A549 (cell line): Measurements from ENCODE around the gene RPL13. TPM values are rescaled to one million over a fixed set of nuclear protein-coding genes. Genes with fewer than 3 reads are reported as not detected.

Experiments used
- ATAC-seq, 2 experiments: fragments of 200-7000 bp in 1 of 2; fragments of >200 bp in 1 of 2; cut with Nextera tagmentation in 1 of 2; cut with Tn5 transposase in 1 of 2; 3 replicates each; pipeline versions ENCODE4 v1.8.0 to v1.9.1; 2018 to 2020; ENCODE audit warnings: mild to moderate bottlenecking in 1 of 2, moderate library complexity in 1 of 2
- CTCF ChIA-PET: fragments of 300-600 bp; sonication (Branson Sonifier 250); formaldehyde crosslinking; extraction: SDS; loops from one replicate; lab custom pipeline; 2021; ENCODE audit warnings: antibody characterized with exemption, inconsistent platforms; lab: Yijun Ruan, JAX
- POLR2A ChIA-PET: fragments of 350-600 bp; formaldehyde crosslinking; extraction: SDS; loops from one replicate; lab custom pipeline; 2021; ENCODE audit warnings: antibody characterized with exemption, inconsistent platforms; lab: Yijun Ruan, JAX
- DNase-seq, 2 experiments: peaks; one replicate each; pipeline versions ENCODE4 v3.0.0 to v3.0.0-alpha.2; 2011 to 2016; ENCODE audit warnings: low read depth in 1 of 2, low spot score in 1 of 2
- FAIRE-seq: peaks from 2 replicates; lab custom pipeline; 2011; peaks lifted over from hg19 to GRCh38; lab: Jason Lieb, UNC
- H3K27ac ChIP-seq, 2 experiments: fragments of >200 bp; sonication (Bioruptor Twin); formaldehyde crosslinking; 3 replicates each; pipeline ENCODE4 v1.5.1; 2016 to 2017
- H3K4me1 ChIP-seq: fragments of >200 bp; sonication (Bioruptor Twin); formaldehyde crosslinking; 3 replicates; pipeline ENCODE4 v1.6.1; 2016
- H3K4me2 ChIP-seq: fragments of >200 bp; sonication (Bioruptor Twin); formaldehyde crosslinking; 3 replicates; pipeline ENCODE4 v1.6.1; 2016
- H3K4me3 ChIP-seq: fragments of >200 bp; sonication (Bioruptor Twin); formaldehyde crosslinking; 3 replicates; pipeline ENCODE4 v1.5.1; 2016
- H3K9me3 ChIP-seq: fragments of >200 bp; sonication (Bioruptor Twin); formaldehyde crosslinking; 3 replicates; pipeline ENCODE4 v1.6.1; 2016
- BHLHE40 ChIP-seq: IDR thresholded peaks from 2 replicates; pipeline ENCODE4 v1.6.1; 2012; ENCODE audit warnings: low read depth, low read length, inconsistent platforms
- CEBPB ChIP-seq, 2 experiments: fragments of >200 bp in 1 of 2; sonication (Bioruptor Twin) in 1 of 2; formaldehyde crosslinking in 1 of 2; IDR thresholded peaks; 2 replicates each; pipeline ENCODE4 v1.6.1; 2012 to 2016
- EHF ChIP-seq: fragments of 250-450 bp; sonication (Bioruptor Pico); IDR thresholded peaks from 2 replicates; pipeline ENCODE4 v1.5.0; 2020; ENCODE audit warnings: mild to moderate bottlenecking
- EHMT2 ChIP-seq: fragments of 200-600 bp; sonication (generic); IDR thresholded peaks from 2 replicates; pipeline ENCODE4 v1.6.1; 2016; ENCODE audit warnings: antibody characterized with exemption, low read depth, mild to moderate bottlenecking, moderate library complexity
- EP300 ChIP-seq, 2 experiments: fragments of >200 bp; sonication (Bioruptor Twin); formaldehyde crosslinking; IDR thresholded peaks; 2 replicates in 1 of 2; 3 replicates in 1 of 2; pipeline ENCODE4 v1.6.1; 2016 to 2017
- FOSL2 ChIP-seq, 2 experiments: fragments of 450-650 bp in 1 of 2; fragments of >200 bp in 1 of 2; sonication (Bioruptor Twin) in 1 of 2; formaldehyde crosslinking; IDR thresholded peaks; 2 replicates each; pipeline versions ENCODE4 v1.5.0 to v1.6.1; 2016 to 2020; ENCODE audit warnings: mild to moderate bottlenecking in 1 of 2, moderate library complexity in 1 of 2
- HOXA7 ChIP-seq: fragments of 250-450 bp; sonication (Bioruptor Pico); IDR thresholded peaks from 2 replicates; pipeline ENCODE4 v1.5.0; 2020; ENCODE audit warnings: mild to moderate bottlenecking, moderate library complexity
- HOXB13 ChIP-seq: fragments of 250-450 bp; sonication (Bioruptor Pico); IDR thresholded peaks from 2 replicates; pipeline ENCODE4 v1.5.0; 2020; ENCODE audit warnings: low read depth, mild to moderate bottlenecking, moderate library complexity
- KDM1A ChIP-seq: fragments of 200-600 bp; sonication (generic); IDR thresholded peaks from 2 replicates; pipeline ENCODE4 v1.6.1; 2016; ENCODE audit warnings: low read depth, mild to moderate bottlenecking
- NFE2L2 ChIP-seq: fragments of 150-350 bp; conservative IDR thresholded peaks from 2 replicates; pipeline ENCODE4 v1.6.1; 2014; ENCODE audit warnings: low read length
- NPAS2 ChIP-seq: fragments of 250-450 bp; sonication (Bioruptor Pico); IDR thresholded peaks from 2 replicates; pipeline ENCODE4 v1.8.0; 2022; ENCODE audit warnings: mild to moderate bottlenecking, moderate library complexity, borderline replicate concordance
- RNF2 ChIP-seq: fragments of 200-600 bp; sonication (generic); IDR thresholded peaks from 2 replicates; pipeline ENCODE4 v1.6.1; 2016; ENCODE audit warnings: low read depth, mild to moderate bottlenecking, antibody characterized with exemption, moderate library complexity, borderline replicate concordance
- TFCP2L1 ChIP-seq: fragments of 250-450 bp; sonication (Bioruptor Pico); IDR thresholded peaks from 2 replicates; pipeline ENCODE4 v1.5.0; 2021; ENCODE audit warnings: mild to moderate bottlenecking
- ZC3H11A ChIP-seq: fragments of 450-650 bp; IDR thresholded peaks from 2 replicates; pipeline ENCODE4 v1.6.1; 2014; ENCODE audit warnings: antibody characterized with exemption, mild to moderate bottlenecking
- ZFP36 ChIP-seq: fragments of 450-650 bp; IDR thresholded peaks from 2 replicates; pipeline ENCODE4 v1.6.1; 2014; ENCODE audit warnings: borderline replicate concordance; ENCODE audit not compliant: partially characterized antibody
- ZNF302 ChIP-seq: fragments of 250-450 bp; sonication (Bioruptor Pico); IDR thresholded peaks from 2 replicates; pipeline ENCODE4 v1.9.0; 2021; ENCODE audit warnings: inconsistent platforms, mild to moderate bottlenecking, moderate library complexity
- WGBS: methylation state at CpG from one replicate; pipeline ENCODE4 v1.1.6; 2017; ENCODE audit errors: missing lambda C conversion rate; 5-methylcytosine and 5-hydroxymethylcytosine counted together
- polyA plus RNA-seq, 4 experiments: library from polyadenylated mRNA; depleted of rRNA in 3 of 4; stranded (reverse); fragments of >200 nt; fragmentation: RNase III in 1 of 4; extraction: RNeasy Plus Mini Kit Qiagen cat#74134 plus additional on column Dnase treatment in 1 of 4; gene quantifications; 2 replicates in 3 of 4; 3 replicates in 1 of 4; pipeline ENCODE4 v1.2.3, GENCODE V29; 2011 to 2017
- TF ChIP-seq, protein P1 (sequence below): fragments of 250-450 bp; sonication (Bioruptor Pico); IDR thresholded peaks from 2 replicates; pipeline ENCODE4 v1.5.0; 2020; ENCODE audit warnings: low read depth, mild to moderate bottlenecking, moderate library complexity
- TF ChIP-seq, protein P2 (sequence below): IDR thresholded peaks from 2 replicates; pipeline ENCODE4 v1.6.1; 2012; ENCODE audit warnings: low read depth, borderline replicate concordance
- TF ChIP-seq, protein P3 (sequence below): fragments of 200-600 bp; sonication (generic); IDR thresholded peaks from 2 replicates; pipeline ENCODE4 v1.6.1; 2016; ENCODE audit warnings: antibody characterized with exemption, mild to moderate bottlenecking, moderate library complexity

The RPL13 gene
- polyA plus RNA-seq, 2 of the 4 experiments (the other 2 are of a cell fraction): 2,911 to 3,044 TPM

DNA sequence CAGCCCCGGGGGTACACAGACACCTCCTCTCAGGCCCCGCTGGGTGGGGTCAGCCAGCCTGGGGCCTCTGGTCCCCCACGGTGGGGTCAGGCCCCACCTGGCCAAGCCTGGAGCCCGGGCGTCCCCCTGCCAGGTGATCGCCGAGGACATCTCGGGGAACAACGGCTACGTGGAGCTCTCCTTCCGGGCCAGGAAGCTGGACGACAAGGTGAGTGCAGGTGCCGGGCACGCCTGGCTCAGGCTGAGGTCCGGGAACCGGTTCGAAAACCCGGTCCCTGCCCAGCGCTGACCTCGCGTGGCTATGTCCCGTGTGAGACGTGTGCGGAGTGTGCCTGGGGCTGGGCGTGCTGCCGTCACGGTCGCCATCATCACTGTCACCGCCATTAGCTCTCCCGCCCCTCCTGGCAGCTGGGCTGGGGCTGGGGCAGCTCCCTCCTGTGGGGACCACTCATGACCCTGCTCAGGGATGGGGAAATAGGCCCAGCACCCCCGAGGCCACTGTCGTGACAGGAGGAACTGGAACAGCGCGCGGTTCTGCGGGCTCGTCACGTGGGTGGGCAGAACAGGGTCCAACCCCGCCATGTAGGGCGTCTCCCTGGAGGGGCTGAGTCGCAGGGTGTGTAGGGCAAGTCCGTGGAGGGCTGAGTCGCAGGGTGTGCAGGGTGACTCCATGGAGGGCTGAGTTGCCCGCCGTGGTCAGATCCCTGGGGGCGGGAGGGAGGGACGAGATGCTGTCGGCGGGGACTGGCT lies 23.6 kb downstream of the RPL13 start (continued):
- TF ChIP-seq, protein P1, sequence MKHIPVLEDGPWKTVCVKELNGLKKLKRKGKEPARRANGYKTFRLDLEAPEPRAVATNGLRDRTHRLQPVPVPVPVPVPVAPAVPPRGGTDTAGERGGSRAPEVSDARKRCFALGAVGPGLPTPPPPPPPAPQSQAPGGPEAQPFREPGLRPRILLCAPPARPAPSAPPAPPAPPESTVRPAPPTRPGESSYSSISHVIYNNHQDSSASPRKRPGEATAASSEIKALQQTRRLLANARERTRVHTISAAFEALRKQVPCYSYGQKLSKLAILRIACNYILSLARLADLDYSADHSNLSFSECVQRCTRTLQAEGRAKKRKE (CRISPR knock-in tag): no peak

DNA sequence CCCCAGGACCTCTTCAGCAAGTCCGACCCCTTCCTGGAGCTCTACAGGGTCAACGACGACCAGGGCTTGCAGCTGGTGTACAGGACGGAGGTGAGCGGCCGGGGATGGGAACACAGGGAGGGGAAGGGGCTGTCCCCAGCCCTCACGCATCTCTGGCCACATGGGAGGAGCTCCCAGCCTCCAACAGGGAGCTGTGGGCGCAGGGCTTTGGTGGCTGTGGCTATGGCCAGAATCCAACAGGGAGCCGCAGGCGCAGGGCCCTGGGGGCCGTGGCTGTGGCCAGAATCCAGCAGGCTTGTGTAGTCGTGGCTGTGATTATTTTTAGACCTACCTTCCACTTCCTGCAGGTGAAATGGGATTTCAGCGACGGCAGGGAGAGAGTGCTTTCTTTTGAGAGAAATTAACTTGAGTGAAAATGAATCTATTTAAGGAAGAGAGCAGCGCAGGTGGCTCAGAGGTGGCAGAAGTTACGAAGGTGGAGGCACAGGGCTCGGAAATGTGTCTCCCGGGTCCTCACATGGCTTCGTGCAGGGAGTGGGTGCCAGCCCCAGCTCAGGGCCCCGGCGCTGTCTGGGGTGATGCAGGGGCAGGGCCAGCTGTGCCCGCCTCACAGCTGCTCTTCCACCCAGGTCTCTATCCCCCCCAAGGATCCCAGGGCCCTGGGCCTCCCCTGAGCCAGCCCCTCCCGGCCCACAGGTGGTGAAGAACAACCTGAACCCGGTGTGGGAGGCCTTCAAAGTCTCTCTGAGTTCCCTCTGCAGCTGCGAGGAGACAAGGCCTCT lies 24.5 kb downstream of the RPL13 start:
- ATAC-seq (no peak), DNase-seq (no peak), FAIRE-seq (no peak)
- H3K4me1 ChIP-seq: peaks cover 22% of the 10 kb centered on the region
- ChIA-PET POLR2A (no interaction called here), CTCF (interaction anchor here (1.1 to 3.8 kb wide), 4 partner anchors 10 to 83 kb away, joined by 4 to 17 read pairs (median 8); partner anchors contain the start of gene CPNE7)
- peak overlapping the region in 1 of 2 experiments; percentile 4; a peak in 1 of 6 replicates for H3K27ac ChIP-seq
- TF ChIP-seq, protein P2, sequence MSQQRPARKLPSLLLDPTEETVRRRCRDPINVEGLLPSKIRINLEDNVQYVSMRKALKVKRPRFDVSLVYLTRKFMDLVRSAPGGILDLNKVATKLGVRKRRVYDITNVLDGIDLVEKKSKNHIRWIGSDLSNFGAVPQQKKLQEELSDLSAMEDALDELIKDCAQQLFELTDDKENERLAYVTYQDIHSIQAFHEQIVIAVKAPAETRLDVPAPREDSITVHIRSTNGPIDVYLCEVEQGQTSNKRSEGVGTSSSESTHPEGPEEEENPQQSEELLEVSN: no peak
- TF ChIP-seq HOXB13 (CRISPR knock-in tag): no peak
- TF ChIP-seq ZNF302 (CRISPR knock-in tag): no peak
- TF ChIP-seq ZC3H11A: no peak
- TF ChIP-seq EHF (CRISPR knock-in tag): no peak
- TF ChIP-seq EHMT2: no peak
- TF ChIP-seq EP300 (IDR thresholded peaks at IDR 0.05): no peak
- no peak for TF ChIP-seq NPAS2
- no peak for TF ChIP-seq FOSL2 (IDR thresholded peaks at IDR 0.05)
- no peak for TF ChIP-seq FOSL2 (CRISPR knock-in tag; IDR thresholded peaks at IDR 0.05)
- no peak for TF ChIP-seq TFCP2L1
- TF ChIP-seq BHLHE40: no peak
- TF ChIP-seq RNF2: no peak
- H3K9me3 ChIP-seq: no peaks in the 10 kb centered on the region
- 86% methylated on average over 22 of the region's 25 CpGs for WGBS
- no peak overlapping the region for H3K4me2 ChIP-seq
- no peak overlapping the region for H3K4me3 ChIP-seq

DNA sequence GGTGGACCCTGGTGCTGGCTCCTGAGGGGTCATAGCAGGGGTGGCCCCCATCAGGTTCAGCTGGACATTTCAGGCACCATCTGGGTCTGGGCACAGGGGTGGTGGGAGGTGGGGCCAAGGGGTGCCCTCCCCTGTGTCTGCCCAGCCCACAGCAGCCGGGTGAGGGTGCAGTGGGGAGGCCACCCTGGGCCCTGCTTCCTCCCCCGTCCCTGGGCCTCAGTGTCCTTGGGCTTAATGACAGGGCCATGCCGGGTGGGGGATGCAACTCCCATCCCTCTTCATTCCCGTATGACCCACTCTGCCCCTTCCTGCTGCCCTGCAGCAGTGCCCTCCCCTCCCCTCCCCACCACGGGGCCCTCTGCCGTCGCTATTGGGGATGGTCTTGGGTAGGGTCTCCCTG lies 25.7 kb downstream of the RPL13 start:
- ChIA-PET CTCF (no interaction called here), POLR2A (no interaction called here)
- FAIRE-seq: no peak
- 87% methylated on average over 4 of the region's 7 CpGs for whole genome bisulfite sequencing
- TF ChIP-seq KDM1A (no peak), HOXB13 (CRISPR knock-in tag) (no peak), EP300 (IDR thresholded peaks at IDR 0.05) (no peak), ZFP36 (no peak), EHF (CRISPR knock-in tag) (no peak), NFE2L2 (no peak), HOXA7 (CRISPR knock-in tag) (no peak), CEBPB (IDR thresholded peaks at IDR 0.05) (no peak)
- TF ChIP-seq, protein P2: no peak
- TF ChIP-seq, protein P3, sequence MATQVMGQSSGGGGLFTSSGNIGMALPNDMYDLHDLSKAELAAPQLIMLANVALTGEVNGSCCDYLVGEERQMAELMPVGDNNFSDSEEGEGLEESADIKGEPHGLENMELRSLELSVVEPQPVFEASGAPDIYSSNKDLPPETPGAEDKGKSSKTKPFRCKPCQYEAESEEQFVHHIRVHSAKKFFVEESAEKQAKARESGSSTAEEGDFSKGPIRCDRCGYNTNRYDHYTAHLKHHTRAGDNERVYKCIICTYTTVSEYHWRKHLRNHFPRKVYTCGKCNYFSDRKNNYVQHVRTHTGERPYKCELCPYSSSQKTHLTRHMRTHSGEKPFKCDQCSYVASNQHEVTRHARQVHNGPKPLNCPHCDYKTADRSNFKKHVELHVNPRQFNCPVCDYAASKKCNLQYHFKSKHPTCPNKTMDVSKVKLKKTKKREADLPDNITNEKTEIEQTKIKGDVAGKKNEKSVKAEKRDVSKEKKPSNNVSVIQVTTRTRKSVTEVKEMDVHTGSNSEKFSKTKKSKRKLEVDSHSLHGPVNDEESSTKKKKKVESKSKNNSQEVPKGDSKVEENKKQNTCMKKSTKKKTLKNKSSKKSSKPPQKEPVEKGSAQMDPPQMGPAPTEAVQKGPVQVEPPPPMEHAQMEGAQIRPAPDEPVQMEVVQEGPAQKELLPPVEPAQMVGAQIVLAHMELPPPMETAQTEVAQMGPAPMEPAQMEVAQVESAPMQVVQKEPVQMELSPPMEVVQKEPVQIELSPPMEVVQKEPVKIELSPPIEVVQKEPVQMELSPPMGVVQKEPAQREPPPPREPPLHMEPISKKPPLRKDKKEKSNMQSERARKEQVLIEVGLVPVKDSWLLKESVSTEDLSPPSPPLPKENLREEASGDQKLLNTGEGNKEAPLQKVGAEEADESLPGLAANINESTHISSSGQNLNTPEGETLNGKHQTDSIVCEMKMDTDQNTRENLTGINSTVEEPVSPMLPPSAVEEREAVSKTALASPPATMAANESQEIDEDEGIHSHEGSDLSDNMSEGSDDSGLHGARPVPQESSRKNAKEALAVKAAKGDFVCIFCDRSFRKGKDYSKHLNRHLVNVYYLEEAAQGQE: no peak
- no peaks in the 10 kb centered on the region for H3K9me3 ChIP-seq
- no peak overlapping the region for H3K4me3 ChIP-seq
- peaks cover 16% of the 10 kb centered on the region for H3K4me1 ChIP-seq
- H3K4me2 ChIP-seq: no peak overlapping the region
- ATAC-seq: no peak
- no peak for DNase-seq
- H3K27ac ChIP-seq: no peak overlapping the region; a peak in 1 of 6 replicates
